ENCODE results near the gene PPIG. TPM values are rescaled to one million over a fixed set of nuclear protein-coding genes. Genes with fewer than 3 reads are reported as not detected.

The PPIG gene
- total and polyA plus RNA-seq, 9 of the 15 experiments (the other 6 are each of a cell fraction or from before 2014, with no cell fraction given), result 52.5 to 166 (median 124) TPM

- in situ Hi-C loops (cut with MboI) (no loop called here), intact Hi-C loops (cut with micrococcal nuclease) (loop anchor here (5.0 kb wide), 1 partner anchor 99 kb away; the partner anchor contains the start of gene FASTKD1)
- BruUV-seq (replicated peaks), result no TSS peak
- peak overlapping the region; percentile 52 for H2AFZ ChIP-seq (ENCODE audit: low read depth, low read length)
- peaks cover 0 to 42% of the 10 kb centered on the region in 2 experiments; a peak in 3 of 5 replicates for H3K4me1 ChIP-seq (replicated peaks in 1 of 2; ENCODE audit: control insufficient read depth in 2 of 2, insufficient read depth in 2 of 2, low read length in 2 of 2)
- ChIA-PET CTCF (ENCODE audit: low intra/inter-chr PET ratio) (no interaction called here), POLR2A (interaction anchor here (2.5 kb wide), 1 partner anchor 13 kb away, joined by 12 read pairs; no protein-coding TSS in a partner anchor)
- no peaks in the 10 kb centered on the region for H3K9me3 ChIP-seq (replicated peaks; ENCODE audit: control insufficient read depth, insufficient read depth, low read depth, low read length)
- H3K4me2 ChIP-seq (ENCODE audit: insufficient read depth, low read length), result no peak overlapping the region
- H3K9ac ChIP-seq (ENCODE audit: insufficient read depth in 1 of 2, low read depth in 2 of 2, low read length in 2 of 2), result no peak overlapping the region
- no peaks in the 10 kb centered on the region for H3K9me1 ChIP-seq (ENCODE audit: control insufficient read depth, insufficient read depth, low read length)
- H3K36me3 ChIP-seq (ENCODE audit: control insufficient read depth, insufficient read depth, low read length), result no peaks in the 10 kb centered on the region
- H3K79me2 ChIP-seq (ENCODE audit: control insufficient read depth, insufficient read depth, low read length), result no peaks in the 10 kb centered on the region
- no peaks in the 10 kb centered on the region for H3K27me3 ChIP-seq (ENCODE audit: control insufficient read depth in 2 of 2, insufficient read depth in 2 of 2, low read length in 2 of 2)
- FAIRE-seq (no peak), DNase-seq (ENCODE audit: extremely low read depth in 1 of 4, low spot score in 3 of 4) (no peak), ATAC-seq (no peak)
- TF ChIP-seq ETV6 (IDR thresholded peaks at IDR 0.05; ENCODE audit: borderline replicate concordance in 1 of 2, low read depth in 2 of 2, low read length in 1 of 2), result no peak
- TF ChIP-seq ETV6 (CRISPR knock-in tag; IDR thresholded peaks at IDR 0.05; ENCODE audit: borderline replicate concordance), result no peak
- TF ChIP-seq USF1 (CRISPR knock-in tag; IDR thresholded peaks at IDR 0.05), result no peak
- no peak for TF ChIP-seq BRD9 (IDR thresholded peaks at IDR 0.05; ENCODE audit: low read depth, partially characterized antibody)
- no peak for TF ChIP-seq ZNF311 (CRISPR knock-in tag; IDR thresholded peaks at IDR 0.05)
- no peak for TF ChIP-seq TRIM24 (IDR thresholded peaks at IDR 0.05)
- no peak for TF ChIP-seq CHD1 (IDR thresholded peaks at IDR 0.05; ENCODE audit: low read length)
- peak; percentile 66; the same call in 1 of the 2 replicates for TF ChIP-seq SOX6 (IDR thresholded peaks at IDR 0.05)
- no peak for TF ChIP-seq DACH1 (IDR thresholded peaks at IDR 0.05; ENCODE audit: partially characterized antibody)
- no peaks in the 10 kb centered on the region for H4K20me1 ChIP-seq (replicated peaks; ENCODE audit: control insufficient read depth, insufficient read depth, low read length)
- no peak overlapping the region for H3K27ac ChIP-seq (ENCODE audit: extremely low read depth, low read depth, low read length)
- no peak overlapping the region for H3K4me3 ChIP-seq
- 56% methylated on average over 4 of the region's 4 CpGs for WGBS (ENCODE audit: insufficient coverage, low coverage, missing lambda C conversion rate)
Measured at GRCh38 chr2:169670937-169671336, 86.8 kb downstream of the PPIG start.
